Breast epithelium (tissue), 3 donors: Measurements from ENCODE around the gene SLC23A3.

ENCODE experiments used
- CTCF ChIP-seq, 3 donors: fragments of 450-650 bp; IDR thresholded peaks; one replicate each; pipeline ENCODE4 v1.5.1; 2016 to 2017; ENCODE audit warnings: antibody characterized with exemption in 3 of 3, mild to moderate bottlenecking in 3 of 3, moderate library complexity in 3 of 3
- POLR2A ChIP-seq: fragments of 450-650 bp; IDR thresholded peaks from one replicate; pipeline ENCODE4 v1.6.1; 2016; ENCODE audit warnings: antibody characterized with exemption, mild to moderate bottlenecking, moderate library complexity

GRCh38 chr2:219168932-219169331 lies 897 bp downstream of the SLC23A3 start:
- TF ChIP-seq POLR2A (no peak), CTCF (IDR thresholded peaks at IDR 0.05) (no peak)
